HL-60/S4 (cell line): Measurements from ENCODE around the gene CHRM1.

Experiments used
- in situ Hi-C: fragments of 300-500 bp; cut with MboI; formaldehyde crosslinking; loops from 2 replicates; pipeline ENCODE4 v1.14.3; 2022; ENCODE audit warnings: low sequenced_read_pairs

The CHRM1 gene

DNA sequence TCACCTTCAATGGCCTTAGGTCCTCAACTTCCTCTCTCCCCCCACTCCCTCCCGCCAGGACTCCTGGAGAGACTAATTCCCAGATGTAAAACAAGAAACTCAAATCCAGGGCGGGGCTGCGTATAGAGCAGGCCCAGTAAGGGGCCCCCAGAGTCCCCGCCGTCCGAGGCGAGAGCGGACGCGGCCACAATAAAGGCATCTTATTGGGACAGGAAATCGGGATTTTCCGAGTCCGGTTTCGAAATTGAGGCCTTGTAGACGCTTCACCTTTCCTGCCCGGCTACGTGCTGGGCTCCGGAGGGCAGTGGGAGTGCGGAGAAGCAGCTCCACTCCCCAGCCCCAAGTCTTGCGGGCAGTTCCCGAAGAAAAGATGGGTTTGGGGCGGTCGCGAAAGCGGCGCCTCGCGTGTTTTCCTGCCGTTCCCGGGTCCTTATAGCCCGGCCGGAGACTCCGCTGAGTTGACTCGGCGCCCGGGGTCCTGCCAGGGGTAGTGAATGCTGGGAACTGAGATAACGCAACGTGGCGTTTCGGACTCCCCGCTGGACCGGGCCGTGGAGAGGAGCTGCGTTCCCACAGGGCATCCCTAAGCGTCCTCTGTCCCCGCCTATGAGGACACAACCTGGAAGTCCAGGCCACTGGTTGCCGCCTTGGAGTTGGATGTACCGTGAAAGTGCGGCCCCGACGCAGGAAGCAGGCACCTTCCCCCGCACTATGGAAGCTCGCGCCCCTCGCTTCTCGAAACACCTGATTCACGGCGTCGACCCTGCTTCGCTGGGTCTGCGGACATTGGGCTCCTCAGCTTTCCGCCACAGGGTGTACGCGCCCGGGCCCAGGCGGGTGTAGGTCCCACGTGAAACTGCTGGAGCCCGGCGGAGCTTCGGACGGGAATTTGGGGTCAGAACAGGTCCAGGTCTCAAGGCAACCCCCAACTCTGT is 4.8 kb upstream of the CHRM1 start:
- in situ Hi-C loops, result no loop called here

GRCh38 chr11:62925308-62925707 is 4.1 kb upstream of the CHRM1 start:
- in situ Hi-C loops, result no loop called here

- in situ Hi-C loops, result loop anchor here (25.0 kb wide), 1 partner anchor 288 kb away; no protein-coding TSS in a partner anchor
Observed at GRCh38 chr11:62923601-62924411, 2.6 kb upstream of the CHRM1 start.

DNA sequence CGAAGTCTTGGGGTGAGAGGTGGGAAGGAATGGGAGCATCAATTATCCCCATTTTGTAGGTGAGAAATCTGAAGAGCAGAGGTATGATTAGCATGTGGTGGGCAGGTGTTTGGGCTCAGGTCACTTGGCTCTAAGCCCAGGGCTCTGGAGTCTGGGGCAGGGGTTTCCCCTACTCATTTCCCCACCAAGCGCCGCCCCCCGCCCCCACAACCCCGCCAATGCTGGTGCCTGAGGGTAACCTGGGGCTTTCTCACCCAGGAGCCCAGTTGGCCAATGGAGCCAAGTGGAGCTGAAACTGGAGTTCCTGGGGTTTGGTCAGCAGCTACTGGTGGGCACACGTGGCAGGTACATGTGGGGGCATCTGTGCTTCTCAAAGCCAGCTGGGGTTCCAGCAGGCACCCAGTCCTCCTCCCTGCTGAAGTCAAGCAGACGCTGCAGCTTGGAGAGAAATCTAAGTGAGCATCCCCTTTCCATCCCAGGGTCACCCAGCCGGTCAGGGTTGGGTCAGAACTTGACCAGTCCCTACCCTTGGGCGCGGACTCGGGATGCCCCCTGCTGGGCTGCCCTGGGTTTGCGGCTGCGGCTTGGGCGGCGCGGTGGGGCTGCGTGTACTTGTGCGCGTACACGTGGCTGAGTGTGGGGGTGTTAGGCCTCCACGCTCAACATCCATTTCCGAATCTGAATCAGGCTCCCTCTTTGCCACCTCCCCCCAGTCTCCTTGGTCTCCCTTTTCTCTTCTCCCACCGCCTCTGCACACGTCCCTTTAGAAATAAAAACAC is 1.7 kb upstream of the CHRM1 start:
- in situ Hi-C loops, result loop anchor here (25.0 kb wide), 1 partner anchor 289 kb away; no protein-coding TSS in a partner anchor

GRCh38 chr11:62922189-62922589 is 1.0 kb upstream of the CHRM1 start:
- in situ Hi-C loops, result loop anchor here (25.0 kb wide), 1 partner anchor 290 kb away; no protein-coding TSS in a partner anchor

DNA sequence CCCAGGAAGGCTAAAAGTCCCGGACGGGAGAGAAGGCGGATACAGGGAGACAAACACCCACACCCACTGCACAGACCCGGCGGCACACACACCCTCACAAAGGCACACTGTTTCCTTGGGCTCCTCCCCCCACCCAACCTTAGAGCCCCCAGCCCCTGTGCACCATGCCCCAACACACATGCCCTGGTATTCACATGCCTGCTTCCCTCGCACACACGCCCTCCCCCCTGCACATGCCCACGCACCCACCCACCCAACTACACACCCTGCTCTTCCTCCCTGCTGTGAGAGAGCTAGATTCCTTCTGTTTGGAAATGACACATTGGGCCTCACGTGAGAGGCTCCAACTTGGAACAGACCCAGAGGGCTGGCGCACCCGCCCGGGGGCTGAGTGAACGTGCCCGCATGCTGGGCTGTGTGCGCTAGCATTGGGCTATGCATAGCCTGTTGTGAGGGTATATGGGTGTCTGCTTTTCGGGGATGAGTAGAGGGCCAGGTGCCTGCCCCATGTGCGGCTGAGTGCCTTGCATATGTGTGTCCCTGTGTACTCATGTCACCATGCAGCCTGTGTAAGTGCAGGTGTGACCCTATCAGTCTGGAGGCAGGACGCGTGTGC is 518 bp upstream of the CHRM1 start:
- in situ Hi-C loops, result loop anchor here (25.0 kb wide), 1 partner anchor 291 kb away; no protein-coding TSS in a partner anchor

- in situ Hi-C loops, result loop anchor here (25.0 kb wide), 1 partner anchor 292 kb away; no protein-coding TSS in a partner anchor
Observed at GRCh38 chr11:62919898-62920640, 1.1 kb downstream of the CHRM1 start.

DNA sequence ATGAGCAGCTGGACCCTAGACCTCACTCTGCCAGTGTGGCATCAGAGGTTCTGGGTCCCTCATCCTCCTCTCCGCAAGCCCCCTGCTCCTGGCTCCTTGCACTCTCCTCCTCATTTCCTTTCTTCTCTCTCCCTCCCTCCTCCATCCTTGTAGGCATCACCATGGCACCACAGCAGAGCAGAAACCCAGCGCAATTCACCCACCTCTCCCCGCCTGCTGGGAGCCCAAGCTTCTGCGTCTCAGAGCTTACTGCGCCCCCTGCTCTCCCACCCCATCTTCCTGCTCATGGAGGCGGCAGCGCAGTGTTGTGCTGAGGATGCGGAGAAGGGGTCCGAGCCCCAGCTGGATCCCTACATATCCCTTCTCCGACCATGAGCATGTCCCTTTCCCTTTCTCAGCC is 1.7 kb downstream of the CHRM1 start:
- in situ Hi-C loops, result loop anchor here (25.0 kb wide), 1 partner anchor 293 kb away; no protein-coding TSS in a partner anchor

DNA sequence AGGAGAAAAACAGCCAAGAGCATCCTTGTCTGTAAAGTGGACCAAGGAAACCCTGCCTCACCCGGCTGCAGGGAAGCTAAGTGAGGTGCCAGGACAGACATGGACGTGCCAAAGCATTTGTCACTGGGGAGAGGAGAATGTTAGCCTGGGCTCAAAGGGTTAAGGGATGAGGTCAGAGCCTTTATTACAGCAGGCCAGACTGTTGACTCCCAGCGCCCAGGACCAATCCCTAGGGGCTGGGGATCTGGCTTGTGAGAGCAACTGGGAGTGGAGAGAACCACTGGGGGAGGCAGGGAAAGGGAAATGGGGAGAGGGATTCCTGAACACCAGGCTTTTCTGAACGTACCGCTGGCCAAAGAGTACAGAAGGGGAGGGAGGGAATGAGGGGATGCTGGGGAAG is 2.6 kb downstream of the CHRM1 start:
- in situ Hi-C loops, result loop anchor here (25.0 kb wide), 1 partner anchor 294 kb away; no protein-coding TSS in a partner anchor

GRCh38 chr11:62917906-62918502 is 3.2 kb downstream of the CHRM1 start:
- in situ Hi-C loops, result loop anchor here (25.0 kb wide), 1 partner anchor 294 kb away; no protein-coding TSS in a partner anchor

GRCh38 chr11:62914416-62914815 is 6.7 kb downstream of the CHRM1 start:
- in situ Hi-C loops, result loop anchor here (25.0 kb wide), 1 partner anchor 298 kb away; no protein-coding TSS in a partner anchor

- in situ Hi-C loops, result loop anchor here (25.0 kb wide), 1 partner anchor 300 kb away; no protein-coding TSS in a partner anchor
Observed at GRCh38 chr11:62912268-62912667, 8.9 kb downstream of the CHRM1 start.

DNA sequence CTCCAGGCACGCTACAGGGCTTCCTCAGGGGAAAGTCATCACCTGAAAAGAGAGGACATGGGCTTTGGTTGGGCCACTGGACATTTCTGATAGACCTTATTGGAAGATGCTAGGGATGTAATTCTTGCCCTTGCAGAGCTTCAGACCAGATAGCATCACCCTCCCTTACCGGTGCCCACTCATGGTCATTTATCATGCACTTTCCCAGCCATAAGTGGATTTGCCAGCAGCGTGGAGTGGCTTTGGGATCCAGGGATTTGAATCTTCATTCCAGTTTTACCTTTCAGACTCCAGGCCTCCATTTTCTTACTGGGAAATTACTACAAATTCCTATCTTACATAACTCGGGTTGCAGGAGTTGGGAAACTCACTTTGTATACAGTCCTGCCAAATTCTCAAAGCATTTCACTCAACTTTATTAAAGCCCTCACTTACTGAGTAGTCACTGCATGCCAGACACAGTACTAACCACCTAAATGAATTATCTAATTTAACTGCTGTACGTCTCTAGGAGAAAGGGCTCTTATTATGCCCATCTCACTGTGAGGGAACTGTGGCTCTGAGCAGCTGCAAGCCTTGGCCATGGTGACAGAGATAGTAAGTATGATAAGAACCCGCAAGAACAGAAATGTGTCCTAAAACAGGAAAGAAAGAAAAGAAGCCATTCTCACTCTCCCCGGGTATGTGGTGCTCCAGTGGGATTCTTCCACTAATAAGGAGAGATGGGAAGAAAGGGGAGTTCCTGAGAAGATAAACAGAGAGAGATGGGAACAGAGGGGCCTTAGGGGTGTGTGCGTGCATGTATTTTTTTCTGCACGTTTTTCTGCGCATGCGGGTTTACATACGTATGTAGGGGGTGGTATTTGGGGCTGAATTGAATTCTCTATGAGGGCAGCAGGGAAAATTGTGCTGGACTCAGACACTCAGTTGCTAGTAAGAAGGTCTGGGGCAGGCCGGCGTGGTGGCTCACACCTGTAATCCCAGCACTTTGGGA is 9.7 kb downstream of the CHRM1 start:
- in situ Hi-C loops, result loop anchor here (25.0 kb wide), 1 partner anchor 301 kb away; no protein-coding TSS in a partner anchor

- in situ Hi-C loops, result loop anchor here (25.0 kb wide), 1 partner anchor 302 kb away; no protein-coding TSS in a partner anchor
Observed at GRCh38 chr11:62910141-62910882, 10.9 kb downstream of the CHRM1 start.

DNA sequence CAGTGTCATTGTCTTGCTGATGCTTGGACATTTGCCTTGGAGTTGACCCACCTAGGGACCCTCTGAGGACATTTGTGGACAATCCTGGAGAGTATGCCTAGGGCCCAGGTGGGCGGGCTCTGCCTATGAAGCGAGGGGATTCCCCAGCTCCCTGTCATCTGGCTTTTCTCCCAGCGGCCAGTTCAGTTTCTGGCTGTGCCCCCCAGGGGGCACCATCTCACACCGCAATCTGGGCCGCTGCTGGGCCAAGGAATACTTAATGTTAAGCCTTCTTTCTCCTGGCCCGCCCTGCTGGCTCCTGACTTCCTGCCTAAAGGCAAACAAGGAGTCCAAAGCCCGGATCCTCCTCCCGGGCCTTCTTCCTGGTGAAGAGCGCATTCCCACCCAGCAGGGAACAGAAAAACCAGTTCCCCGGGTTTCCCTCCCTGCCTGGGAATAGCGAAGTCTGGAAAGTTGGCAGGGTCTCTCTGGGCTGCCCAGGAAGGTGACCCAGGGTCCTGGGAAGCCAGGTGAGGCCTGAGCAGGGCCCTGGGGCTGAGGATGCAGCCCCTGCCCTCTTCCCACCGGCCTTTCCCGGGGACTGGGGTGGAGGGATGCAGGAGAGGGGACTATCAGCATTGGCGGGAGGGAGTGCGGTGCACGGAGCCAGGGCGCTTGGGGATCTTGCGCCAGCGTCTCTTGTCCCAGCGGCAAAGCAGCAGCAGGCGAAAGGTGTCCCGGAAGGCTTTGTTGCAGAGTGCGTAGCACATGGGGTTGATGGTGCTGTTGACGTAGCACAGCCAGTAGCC is 11.9 kb downstream of the CHRM1 start:
- in situ Hi-C loops, result loop anchor here (5.0 to 25.0 kb wide), 2 partner anchors 113 to 303 kb away; no protein-coding TSS in a partner anchor
